Sigmoid colon (tissue), 4 donors: ENCODE data around the gene ADK.

Experiments used
- CTCF ChIP-seq, 4 experiments: fragments of 450-650 bp in 3 of 4; fragments of 200-600 bp in 1 of 4; IDR thresholded peaks; one replicate each; pipeline ENCODE4 v1.5.1; 2016 to 2019; ENCODE audit warnings: antibody characterized with exemption in 4 of 4, mild to moderate bottlenecking in 3 of 4, moderate library complexity in 2 of 4
- POLR2AphosphoS5 ChIP-seq, 4 donors: sonication (generic); formaldehyde crosslinking; IDR thresholded peaks; one replicate each; pipeline ENCODE4 v1.6.1; 2017; ENCODE audit warnings: antibody characterized with exemption in 4 of 4

GRCh38 chr10:74681917-74682627, 531.1 kb downstream of the ADK start:
- TF ChIP-seq CTCF (IDR thresholded peaks at IDR 0.05) (no peak), POLR2AphosphoS5 (IDR thresholded peaks at IDR 0.05) (no peak)
